Measurements from ENCODE around the gene MAPK8. TPM values are rescaled to one million over a fixed set of nuclear protein-coding genes. Genes with fewer than 3 reads are reported as not detected.

MAPK8 gene
- total RNA-seq, 2 experiments from 2014 or later: 29.1 to 40.5 TPM

DNA sequence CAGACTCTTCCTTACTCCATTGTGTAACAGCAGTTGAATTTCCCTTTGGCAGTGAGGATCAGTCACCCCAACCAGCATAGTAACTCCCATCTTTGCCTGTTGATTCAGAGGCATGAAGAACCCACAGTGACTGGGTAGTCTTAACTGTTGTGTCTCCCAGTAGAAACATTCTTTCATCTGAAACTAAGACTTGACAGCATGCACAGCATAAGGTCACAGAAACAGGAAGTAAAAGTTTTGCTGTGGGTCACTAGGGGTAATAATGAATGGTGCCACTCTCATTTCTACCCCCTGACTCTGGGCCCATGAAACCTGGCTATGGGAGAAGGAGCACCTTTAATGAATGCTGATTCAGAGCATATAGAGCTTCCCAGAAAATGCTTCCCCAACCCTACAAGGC is 23.6 kb upstream of the MAPK8 start:
- no peak overlapping the region for H3K4me3 ChIP-seq (ENCODE audit: low read depth, low read length, poor library complexity, severe bottlenecking)
- 0 out of 2 replicates have a peak, but pooled peaks cover 7% of the 10 kb centered on the region for H3K9me3 ChIP-seq (ENCODE audit: low read length)
- no peaks in the 10 kb centered on the region for H3K4me1 ChIP-seq (ENCODE audit: insufficient read depth, low read length, poor library complexity, severe bottlenecking)
- H2AFZ ChIP-seq (ENCODE audit: low read length): no peak overlapping the region
- CTCF ChIA-PET (ENCODE audit: unreplicated experiment): no interaction called here
- H3K9me2 ChIP-seq (ENCODE audit: insufficient read depth, low read length): no peaks in the 10 kb centered on the region
- no peak for DNase-seq (ENCODE audit: low spot score)
- H3K4me2 ChIP-seq (ENCODE audit: low read length): no peak overlapping the region
- no peak overlapping the region for H3K27ac ChIP-seq (ENCODE audit: low read depth, low read length, poor library complexity, severe bottlenecking)
- no peaks in the 10 kb centered on the region for H3K36me3 ChIP-seq (ENCODE audit: insufficient read depth, low read length)
- POLR2A ChIA-PET: no interaction called here
- intact Hi-C loops (cut with micrococcal nuclease; ENCODE audit: unreplicated experiment): no loop called here
- no TSS peak for BruUV-seq (replicated peaks)
- no peak for TF ChIP-seq EZH2phosphoT487 (IDR thresholded peaks at IDR 0.05; ENCODE audit: borderline replicate concordance, low read depth, low read length)
- TF ChIP-seq, protein P1, sequence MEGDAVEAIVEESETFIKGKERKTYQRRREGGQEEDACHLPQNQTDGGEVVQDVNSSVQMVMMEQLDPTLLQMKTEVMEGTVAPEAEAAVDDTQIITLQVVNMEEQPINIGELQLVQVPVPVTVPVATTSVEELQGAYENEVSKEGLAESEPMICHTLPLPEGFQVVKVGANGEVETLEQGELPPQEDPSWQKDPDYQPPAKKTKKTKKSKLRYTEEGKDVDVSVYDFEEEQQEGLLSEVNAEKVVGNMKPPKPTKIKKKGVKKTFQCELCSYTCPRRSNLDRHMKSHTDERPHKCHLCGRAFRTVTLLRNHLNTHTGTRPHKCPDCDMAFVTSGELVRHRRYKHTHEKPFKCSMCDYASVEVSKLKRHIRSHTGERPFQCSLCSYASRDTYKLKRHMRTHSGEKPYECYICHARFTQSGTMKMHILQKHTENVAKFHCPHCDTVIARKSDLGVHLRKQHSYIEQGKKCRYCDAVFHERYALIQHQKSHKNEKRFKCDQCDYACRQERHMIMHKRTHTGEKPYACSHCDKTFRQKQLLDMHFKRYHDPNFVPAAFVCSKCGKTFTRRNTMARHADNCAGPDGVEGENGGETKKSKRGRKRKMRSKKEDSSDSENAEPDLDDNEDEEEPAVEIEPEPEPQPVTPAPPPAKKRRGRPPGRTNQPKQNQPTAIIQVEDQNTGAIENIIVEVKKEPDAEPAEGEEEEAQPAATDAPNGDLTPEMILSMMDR (conservative IDR thresholded peaks at IDR 0.05; ENCODE audit: low read length): no peak
- H4K20me1 ChIP-seq (ENCODE audit: insufficient read depth, low read length): no peaks in the 10 kb centered on the region
- no peaks in the 10 kb centered on the region for H3K79me2 ChIP-seq (ENCODE audit: insufficient read depth, low read depth, low read length)

DNA sequence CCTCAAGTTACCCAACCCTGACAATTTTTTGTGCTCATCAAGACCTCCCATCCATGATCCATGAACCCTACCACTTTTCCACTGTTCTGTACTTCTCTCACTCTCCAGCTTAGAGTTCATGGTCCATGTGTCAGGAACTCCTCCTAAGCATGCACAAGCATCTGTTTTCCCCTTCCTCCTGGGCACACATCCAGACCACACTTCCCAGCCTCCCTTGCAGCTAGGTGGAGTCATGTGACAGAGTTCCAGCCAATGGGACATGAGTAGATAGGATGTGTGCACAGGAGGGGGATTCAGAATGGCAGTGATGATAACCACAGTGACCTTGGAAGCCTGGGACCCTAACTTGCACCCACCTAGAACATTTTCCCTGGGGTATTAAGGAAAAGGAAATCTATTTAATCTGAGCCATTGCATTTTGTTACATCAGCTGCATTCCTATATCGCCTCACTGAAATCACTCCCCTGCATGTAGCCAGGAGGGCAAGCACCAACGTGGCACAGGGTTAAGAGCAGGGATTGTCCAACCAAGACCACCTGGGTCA is 22.4 kb upstream of the MAPK8 start:
- H3K9me3 ChIP-seq (ENCODE audit: low read length): 0 out of 2 replicates have a peak, but pooled peaks cover 7% of the 10 kb centered on the region
- no peak overlapping the region for H2AFZ ChIP-seq (ENCODE audit: low read length)
- ChIA-PET POLR2A (no interaction called here), CTCF (ENCODE audit: unreplicated experiment) (no interaction called here)
- no peaks in the 10 kb centered on the region for H3K9me2 ChIP-seq (ENCODE audit: insufficient read depth, low read length)
- no peaks in the 10 kb centered on the region for H3K4me1 ChIP-seq (ENCODE audit: insufficient read depth, low read length, poor library complexity, severe bottlenecking)
- DNase-seq (ENCODE audit: low spot score): no peak
- intact Hi-C loops (cut with micrococcal nuclease; ENCODE audit: unreplicated experiment): no loop called here
- no TSS peak for BruUV-seq (replicated peaks)
- H3K4me3 ChIP-seq (ENCODE audit: low read depth, low read length, poor library complexity, severe bottlenecking): no peak overlapping the region
- no peak overlapping the region for H3K27ac ChIP-seq (ENCODE audit: low read depth, low read length, poor library complexity, severe bottlenecking)
- no peak overlapping the region for H3K4me2 ChIP-seq (ENCODE audit: low read length)
- H4K20me1 ChIP-seq (ENCODE audit: insufficient read depth, low read length): no peaks in the 10 kb centered on the region
- H3K79me2 ChIP-seq (ENCODE audit: insufficient read depth, low read depth, low read length): no peaks in the 10 kb centered on the region
- no peaks in the 10 kb centered on the region for H3K36me3 ChIP-seq (ENCODE audit: insufficient read depth, low read length)
- no peak for TF ChIP-seq EZH2phosphoT487 (IDR thresholded peaks at IDR 0.05; ENCODE audit: borderline replicate concordance, low read depth, low read length)
- TF ChIP-seq, protein P1 (conservative IDR thresholded peaks at IDR 0.05; ENCODE audit: low read length): no peak

DNA sequence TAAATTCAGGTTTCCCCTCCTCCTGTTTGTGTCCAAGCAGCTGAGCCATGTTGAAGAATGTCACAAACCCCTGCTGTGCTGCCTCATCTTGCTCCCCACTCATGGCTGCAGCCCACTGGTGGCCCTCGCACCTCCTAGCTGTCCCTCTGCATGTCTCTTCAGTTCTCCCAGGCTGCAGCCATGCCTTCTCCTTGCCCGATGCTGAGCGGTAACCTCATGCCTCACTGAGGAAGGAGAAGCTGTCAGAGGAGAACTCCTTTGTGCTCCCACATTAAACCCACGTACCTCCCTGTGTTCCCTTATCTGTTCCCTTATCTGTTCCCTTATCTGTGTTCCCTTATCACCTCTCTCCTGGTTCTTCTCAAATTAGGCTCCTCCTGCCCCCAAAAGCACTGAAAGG is 21.7 kb upstream of the MAPK8 start:
- Histone ChIP-seq H3K36me3 (ENCODE audit: insufficient read depth, low read length) (no peaks in the 10 kb centered on the region), H3K27ac (ENCODE audit: low read depth, low read length, poor library complexity, severe bottlenecking) (no peak overlapping the region), H3K4me3 (ENCODE audit: low read depth, low read length, poor library complexity, severe bottlenecking) (no peak overlapping the region), H4K20me1 (ENCODE audit: insufficient read depth, low read length) (no peaks in the 10 kb centered on the region), H2AFZ (ENCODE audit: low read length) (no peak overlapping the region), H3K9me2 (ENCODE audit: insufficient read depth, low read length) (no peaks in the 10 kb centered on the region), H3K79me2 (ENCODE audit: insufficient read depth, low read depth, low read length) (no peaks in the 10 kb centered on the region), H3K4me1 (ENCODE audit: insufficient read depth, low read length, poor library complexity, severe bottlenecking) (no peaks in the 10 kb centered on the region), H3K4me2 (ENCODE audit: low read length) (no peak overlapping the region), H3K9me3 (ENCODE audit: low read length) (0 out of 2 replicates have a peak, but pooled peaks cover 7% of the 10 kb centered on the region)
- TF ChIP-seq, protein P1 (conservative IDR thresholded peaks at IDR 0.05; ENCODE audit: low read length): no peak
- TF ChIP-seq EZH2phosphoT487 (IDR thresholded peaks at IDR 0.05; ENCODE audit: borderline replicate concordance, low read depth, low read length): no peak
- intact Hi-C loops (cut with micrococcal nuclease; ENCODE audit: unreplicated experiment): no loop called here
- BruUV-seq (replicated peaks): no TSS peak
- DNase-seq (ENCODE audit: low spot score): no peak
- ChIA-PET POLR2A (no interaction called here), CTCF (ENCODE audit: unreplicated experiment) (no interaction called here)

Data from OCI-LY7 (cell line).